HEK293 (cell line): ENCODE measurements around the gene TRPM5.

ENCODE experiments used
- CTCF ChIA-PET: fragments of 350-600 bp; formaldehyde crosslinking; extraction: SDS; loops from one replicate; lab custom pipeline; 2021; ENCODE audit warnings: antibody characterized with exemption; lab: Yijun Ruan, JAX
- POLR2A ChIA-PET: fragments of 300-600 bp; formaldehyde crosslinking; extraction: SDS; loops from one replicate; lab custom pipeline; 2020; ENCODE audit warnings: antibody characterized with exemption, inconsistent platforms; lab: Yijun Ruan, JAX
- H3K27ac ChIP-seq: fragments of 200-500 bp; sonication (Bioruptor generic); 2 replicates; pipeline ENCODE4 v1.5.1; 2014; ENCODE audit warnings: low read depth, low read length, control low read depth, inconsistent platforms; ENCODE audit errors: extremely low read depth
- H3K36me3 ChIP-seq, 2 experiments: fragments of 200-500 bp in 1 of 2; sonication (Bioruptor generic) in 1 of 2; 1 replicate in 1 of 2; 2 replicates in 1 of 2; pipeline ENCODE4 v1.5.1; 2014 to 2017; ENCODE audit warnings: inconsistent platforms in 2 of 2, low read length in 2 of 2; ENCODE audit not compliant: control insufficient read depth in 2 of 2, insufficient read depth in 1 of 2
- H3K4me1 ChIP-seq: fragments of 200-500 bp; sonication (Bioruptor generic); 2 replicates; pipeline ENCODE4 v1.5.1; 2014; ENCODE audit warnings: mild to moderate bottlenecking, low read length, inconsistent platforms; ENCODE audit not compliant: control insufficient read depth, insufficient read depth
- H3K4me3 ChIP-seq: 2 replicates; pipeline ENCODE4 v1.5.1; 2011; ENCODE audit warnings: low read depth, mild to moderate bottlenecking, control low read depth, low read length, moderate library complexity
- H3K9me3 ChIP-seq: fragments of 200-500 bp; sonication (Bioruptor generic); 2 replicates; pipeline ENCODE4 v1.5.1; 2014; ENCODE audit warnings: low read depth, low read length, inconsistent platforms; ENCODE audit not compliant: control insufficient read depth, insufficient read depth
- HOXD13 ChIP-seq: sonication (generic); formaldehyde crosslinking; IDR thresholded peaks from 2 replicates; pipeline ENCODE4 v1.8.0; 2022; ENCODE audit warnings: missing genetic modification reagents, borderline replicate concordance
- TSHZ1 ChIP-seq: fragments of 450-650 bp; formaldehyde crosslinking; IDR thresholded peaks from 2 replicates; pipeline ENCODE4 v1.5.1; 2016; ENCODE audit warnings: missing biosample characterization, missing genetic modification characterization, borderline replicate concordance
- ZBTB1 ChIP-seq: fragments of 450-650 bp; formaldehyde crosslinking; IDR thresholded peaks from 2 replicates; pipeline ENCODE4 v1.5.1; 2016; ENCODE audit warnings: missing biosample characterization, missing genetic modification characterization
- ZNF121 ChIP-seq: fragments of 450-650 bp; formaldehyde crosslinking; IDR thresholded peaks from 2 replicates; pipeline ENCODE4 v1.5.1; 2016; ENCODE audit warnings: missing biosample characterization, missing genetic modification characterization
- ZNF132 ChIP-seq: fragments of 450-650 bp; formaldehyde crosslinking; IDR thresholded peaks from 2 replicates; pipeline ENCODE4 v1.5.1; 2017; ENCODE audit warnings: missing biosample characterization, missing genetic modification characterization, borderline replicate concordance
- ZNF140 ChIP-seq: fragments of 450-650 bp; formaldehyde crosslinking; IDR thresholded peaks from 2 replicates; pipeline ENCODE4 v1.5.1; 2016; ENCODE audit warnings: missing biosample characterization, missing genetic modification characterization
- ZNF292 ChIP-seq: fragments of 450-650 bp; formaldehyde crosslinking; IDR thresholded peaks from 2 replicates; pipeline ENCODE4 v1.5.1; 2016; ENCODE audit warnings: low read depth, missing biosample characterization, missing genetic modification characterization, borderline replicate concordance
- ZNF324 ChIP-seq: fragments of 450-650 bp; formaldehyde crosslinking; IDR thresholded peaks from 2 replicates; pipeline ENCODE4 v1.5.1; 2016; ENCODE audit warnings: missing biosample characterization, missing genetic modification characterization
- ZNF341 ChIP-seq: fragments of 450-650 bp; formaldehyde crosslinking; IDR thresholded peaks from 2 replicates; pipeline ENCODE4; 2016; ENCODE audit warnings: low read depth, missing biosample characterization, missing genetic modification characterization
- ZNF394 ChIP-seq: fragments of 450-650 bp; formaldehyde crosslinking; IDR thresholded peaks from 2 replicates; pipeline ENCODE4 v1.5.1; 2016; ENCODE audit warnings: missing biosample characterization, missing genetic modification characterization, mild to moderate bottlenecking, moderate library complexity, borderline replicate concordance
- ZNF521 ChIP-seq: fragments of 450-650 bp; formaldehyde crosslinking; IDR thresholded peaks from 2 replicates; pipeline ENCODE4 v1.5.1; 2017; ENCODE audit warnings: missing biosample characterization, mild to moderate bottlenecking, missing genetic modification characterization
- ZNF623 ChIP-seq: fragments of 450-650 bp; formaldehyde crosslinking; IDR thresholded peaks from 2 replicates; pipeline ENCODE4 v1.5.1; 2016; ENCODE audit warnings: missing biosample characterization, missing genetic modification characterization
- ZNF830 ChIP-seq: fragments of 450-650 bp; IDR thresholded peaks from 2 replicates; pipeline ENCODE4 v1.5.0; 2018; ENCODE audit warnings: missing biosample characterization, missing genetic modification characterization, low read depth, mild to moderate bottlenecking, moderate library complexity
- ZSCAN30 ChIP-seq: fragments of 450-650 bp; IDR thresholded peaks from 2 replicates; pipeline ENCODE4 v1.5.1; 2018; ENCODE audit warnings: missing biosample characterization, mild to moderate bottlenecking, missing genetic modification characterization, moderate library complexity
- TF ChIP-seq, protein P1 (sequence below): fragments of 450-650 bp; formaldehyde crosslinking; IDR thresholded peaks from 2 replicates; pipeline ENCODE4 v1.5.1; 2017; ENCODE audit warnings: missing biosample characterization, mild to moderate bottlenecking, missing genetic modification characterization, moderate library complexity
- TF ChIP-seq, protein P2 (sequence below): fragments of 450-650 bp; formaldehyde crosslinking; IDR thresholded peaks from 2 replicates; pipeline ENCODE4 v1.5.1; 2016; ENCODE audit warnings: missing biosample characterization, missing genetic modification characterization

TRPM5 gene

GRCh38 chr11:2477254-2477653 lies 32.9 kb upstream of the TRPM5 start:
- ChIA-PET POLR2A (no interaction called here), CTCF (no interaction called here)
- Histone ChIP-seq H3K36me3 (no peaks in the 10 kb centered on the region), H3K9me3 (no peaks in the 10 kb centered on the region), H3K27ac (no peak overlapping the region), H3K4me1 (no peaks in the 10 kb centered on the region), H3K4me3 (no peak overlapping the region)
- no peak for TF ChIP-seq ZNF521 (tag by site-specific recombination)
- TF ChIP-seq ZNF341 (tag by site-specific recombination) = no peak
- TF ChIP-seq ZNF324 (tag by site-specific recombination) = no peak

DNA sequence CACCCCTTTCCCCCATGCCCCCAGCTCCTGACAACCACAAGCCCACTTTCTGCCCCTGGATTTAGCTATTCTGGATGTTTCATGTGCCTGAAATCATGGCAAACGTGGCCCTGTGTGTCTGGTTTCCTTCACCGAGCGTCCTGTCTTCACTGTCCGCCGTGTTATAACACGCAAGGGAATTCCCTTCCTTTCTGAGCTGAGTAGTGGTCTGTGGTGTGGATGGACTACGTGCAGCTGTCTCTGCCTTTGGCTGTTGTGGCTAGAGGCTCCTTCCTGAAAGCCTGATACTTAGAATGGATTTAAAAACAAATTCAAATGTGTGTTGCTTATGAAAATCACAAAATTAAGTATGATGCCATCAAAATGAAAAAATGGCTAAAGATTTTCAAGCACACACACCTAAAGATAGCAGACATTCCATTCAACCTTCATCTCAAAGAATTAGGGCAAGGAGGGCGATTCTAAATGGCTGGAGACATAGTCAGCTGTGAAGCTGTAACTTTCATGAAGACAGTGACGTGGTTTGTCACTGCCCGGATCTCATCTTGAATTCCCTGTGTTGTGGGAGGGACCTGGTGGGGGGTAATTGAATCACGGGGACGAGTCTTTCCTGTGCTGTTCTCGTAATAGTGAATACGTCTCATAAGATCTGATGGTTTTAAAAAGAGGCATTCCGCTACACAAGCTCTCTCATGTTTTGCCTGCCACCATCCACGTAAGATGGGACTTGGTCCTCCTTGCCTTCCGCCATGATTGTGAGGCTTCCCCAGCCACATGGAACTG lies 31.0 kb upstream of the TRPM5 start:
- Histone ChIP-seq H3K4me3 (no peak overlapping the region), H3K9me3 (no peaks in the 10 kb centered on the region), H3K4me1 (no peaks in the 10 kb centered on the region), H3K27ac (no peak overlapping the region), H3K36me3 (no peaks in the 10 kb centered on the region)
- ChIA-PET CTCF (interaction anchor here (0.6 kb wide), 1 partner anchor 55 kb away, joined by 4 read pairs; no protein-coding TSS in a partner anchor), POLR2A (no interaction called here)
- no peak for TF ChIP-seq ZSCAN30 (tag by site-specific recombination)
- TF ChIP-seq TSHZ1 (tag by site-specific recombination) = no peak
- TF ChIP-seq ZNF292 (tag by site-specific recombination) = no peak
- no peak for TF ChIP-seq HOXD13 (CRISPR knock-in tag)
- no peak for TF ChIP-seq ZNF140
- TF ChIP-seq ZNF623 (tag by site-specific recombination) = no peak
- no peak for TF ChIP-seq ZNF121 (tag by site-specific recombination)
- TF ChIP-seq, protein P1, sequence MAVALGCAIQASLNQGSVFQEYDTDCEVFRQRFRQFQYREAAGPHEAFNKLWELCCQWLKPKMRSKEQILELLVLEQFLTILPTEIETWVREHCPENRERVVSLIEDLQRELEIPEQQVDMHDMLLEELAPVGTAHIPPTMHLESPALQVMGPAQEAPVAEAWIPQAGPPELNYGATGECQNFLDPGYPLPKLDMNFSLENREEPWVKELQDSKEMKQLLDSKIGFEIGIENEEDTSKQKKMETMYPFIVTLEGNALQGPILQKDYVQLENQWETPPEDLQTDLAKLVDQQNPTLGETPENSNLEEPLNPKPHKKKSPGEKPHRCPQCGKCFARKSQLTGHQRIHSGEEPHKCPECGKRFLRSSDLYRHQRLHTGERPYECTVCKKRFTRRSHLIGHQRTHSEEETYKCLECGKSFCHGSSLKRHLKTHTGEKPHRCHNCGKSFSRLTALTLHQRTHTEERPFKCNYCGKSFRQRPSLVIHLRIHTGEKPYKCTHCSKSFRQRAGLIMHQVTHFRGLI = no peak

- POLR2A ChIA-PET = no interaction called here
These were observed 30.0 kb upstream of the TRPM5 start for GRCh38 chr11:2474059-2474901.

More at GRCh38 chr11:2474059-2474901, 30.0 kb upstream of the TRPM5 start:
- no peak overlapping the region for H3K27ac ChIP-seq
- CTCF ChIA-PET = interaction anchor here (0.6 kb wide), 1 partner anchor 56 kb away, joined by 4 read pairs; no protein-coding TSS in a partner anchor
- no peaks in the 10 kb centered on the region for H3K36me3 ChIP-seq
- no peaks in the 10 kb centered on the region for H3K9me3 ChIP-seq
- H3K4me1 ChIP-seq = no peaks in the 10 kb centered on the region
- H3K4me3 ChIP-seq = no peak overlapping the region
- TF ChIP-seq ZBTB1 (tag by site-specific recombination) = no peak
- no peak for TF ChIP-seq ZNF830 (tag by site-specific recombination)
- no peak for TF ChIP-seq ZNF394 (tag by site-specific recombination)
- TF ChIP-seq ZNF132 (tag by site-specific recombination) = no peak
- TF ChIP-seq, protein P2, sequence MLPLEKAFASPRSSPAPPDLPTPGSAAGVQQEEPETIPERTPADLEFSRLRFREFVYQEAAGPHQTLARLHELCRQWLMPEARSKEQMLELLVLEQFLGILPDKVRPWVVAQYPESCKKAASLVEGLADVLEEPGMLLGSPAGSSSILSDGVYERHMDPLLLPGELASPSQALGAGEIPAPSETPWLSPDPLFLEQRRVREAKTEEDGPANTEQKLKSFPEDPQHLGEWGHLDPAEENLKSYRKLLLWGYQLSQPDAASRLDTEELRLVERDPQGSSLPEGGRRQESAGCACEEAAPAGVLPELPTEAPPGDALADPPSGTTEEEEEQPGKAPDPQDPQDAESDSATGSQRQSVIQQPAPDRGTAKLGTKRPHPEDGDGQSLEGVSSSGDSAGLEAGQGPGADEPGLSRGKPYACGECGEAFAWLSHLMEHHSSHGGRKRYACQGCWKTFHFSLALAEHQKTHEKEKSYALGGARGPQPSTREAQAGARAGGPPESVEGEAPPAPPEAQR (tag by site-specific recombination) = no peak
